Activated T-helper 9 cell treated with anti-CD3 and anti-CD28 coated beads, Interleukin-2, amount 50 U/mL, for 16 hours (primary cell): Measurements from ENCODE around the gene MYOF.
"Not testable (repeated sequence)": the region's sequence is repeated elsewhere in the genome, so short reads cannot be mapped to it uniquely, and the experiment has no call there.

Source experiments
- DNase-seq: peaks from one replicate; pipeline ENCODE4 v3.0.0-alpha.2; 2020; ENCODE audit warnings: low read depth

The MYOF gene

GRCh38 chr10:93481637-93482144 lies 443 bp downstream of the MYOF start:
- no peak for DNase-seq

DNA sequence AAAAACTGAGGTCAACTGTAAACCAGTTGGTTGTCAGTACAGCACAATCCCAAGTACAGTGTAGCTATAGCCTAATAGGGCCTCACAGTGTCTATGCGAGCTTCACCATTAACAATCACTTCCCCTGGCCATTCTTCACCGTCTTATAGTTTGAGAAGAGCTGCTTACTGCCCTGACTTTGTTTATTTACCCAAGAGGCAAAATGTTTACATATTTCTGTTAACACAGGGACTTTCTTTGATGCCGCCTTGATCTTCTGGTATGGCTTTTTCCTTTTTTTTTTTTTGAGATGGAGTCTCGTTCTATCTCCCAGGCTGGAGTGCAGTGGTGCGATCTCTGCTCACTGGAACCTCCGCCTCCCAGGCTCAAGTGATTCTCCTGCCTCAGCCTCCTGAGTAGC lies 3.3 kb downstream of the MYOF start:
- DNase-seq = no peak

GRCh38 chr10:93476756-93477155 lies 5.4 kb downstream of the MYOF start:
- DNase-seq = no peak

GRCh38 chr10:93475871-93476270 lies 6.3 kb downstream of the MYOF start:
- DNase-seq = no peak

DNA sequence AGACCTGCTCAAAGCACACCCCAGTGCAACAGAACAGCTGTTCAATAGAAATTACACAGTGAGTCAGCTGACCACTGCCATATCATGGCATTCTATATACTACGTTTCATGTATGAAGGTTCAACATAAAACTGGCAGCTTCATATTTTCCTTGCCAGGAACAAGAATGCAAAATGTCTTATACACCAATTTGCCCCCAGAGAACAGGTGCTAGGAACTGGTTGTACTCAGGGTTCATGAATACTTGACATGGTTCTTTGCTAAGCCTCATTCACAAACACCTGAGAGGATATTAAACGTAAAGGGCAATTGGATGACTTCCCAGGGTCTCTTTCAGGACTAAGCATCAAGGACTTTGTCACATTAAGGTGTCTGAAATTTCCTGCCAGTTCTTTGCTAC lies 6.9 kb downstream of the MYOF start:
- no peak for DNase-seq

DNA sequence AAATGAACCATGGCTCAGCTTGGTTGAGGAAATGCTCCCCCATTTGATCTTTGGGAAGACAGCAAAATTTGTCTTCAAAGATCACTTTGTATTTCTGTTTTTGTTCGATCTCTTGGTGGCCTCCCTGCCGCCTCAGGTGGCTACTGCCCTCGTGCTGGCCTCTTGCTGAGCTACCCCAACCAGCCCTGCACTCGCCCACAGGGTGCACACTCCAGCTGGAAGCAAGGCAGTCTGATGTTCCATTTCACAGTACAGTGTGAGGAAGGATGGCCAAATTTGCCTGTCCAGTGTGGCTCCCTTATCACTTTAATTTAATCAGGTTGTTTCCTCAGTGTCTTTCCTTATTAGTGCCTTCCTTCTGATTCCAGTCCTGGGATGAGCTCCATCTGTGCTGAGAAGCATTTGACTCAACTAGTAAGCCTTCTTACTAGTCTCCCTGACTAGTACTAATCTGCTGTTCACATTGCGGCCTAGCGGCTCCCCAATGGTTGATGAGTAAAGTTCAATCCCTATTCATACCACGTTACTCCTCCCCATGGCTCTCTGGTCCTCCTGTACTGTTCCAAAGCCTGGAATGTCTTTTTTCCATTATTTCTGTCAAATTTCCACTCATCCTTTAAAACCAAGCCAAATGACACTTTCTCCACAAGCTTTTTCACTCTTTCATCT lies 8.2 kb downstream of the MYOF start:
- DNase-seq = no peak

DNA sequence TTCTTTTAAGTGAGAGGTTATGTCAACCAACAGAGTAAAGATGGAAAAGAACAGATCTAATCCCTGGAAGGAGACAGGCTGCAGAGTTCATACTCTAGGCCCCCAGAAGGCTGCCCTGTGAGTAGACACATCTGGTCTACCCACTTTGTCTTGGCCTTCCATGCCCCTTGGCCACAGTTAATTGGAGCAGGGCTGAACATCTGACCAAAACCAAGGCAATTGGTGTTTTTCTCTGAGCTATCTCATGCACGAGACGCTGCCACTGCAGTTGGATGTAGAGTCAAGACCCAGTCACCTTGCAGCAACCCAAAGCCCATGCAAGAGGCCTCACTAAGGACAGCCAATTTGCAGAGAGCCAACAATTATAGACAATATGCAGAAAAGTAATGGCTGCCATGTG lies 9.0 kb downstream of the MYOF start:
- no peak for DNase-seq

DNA sequence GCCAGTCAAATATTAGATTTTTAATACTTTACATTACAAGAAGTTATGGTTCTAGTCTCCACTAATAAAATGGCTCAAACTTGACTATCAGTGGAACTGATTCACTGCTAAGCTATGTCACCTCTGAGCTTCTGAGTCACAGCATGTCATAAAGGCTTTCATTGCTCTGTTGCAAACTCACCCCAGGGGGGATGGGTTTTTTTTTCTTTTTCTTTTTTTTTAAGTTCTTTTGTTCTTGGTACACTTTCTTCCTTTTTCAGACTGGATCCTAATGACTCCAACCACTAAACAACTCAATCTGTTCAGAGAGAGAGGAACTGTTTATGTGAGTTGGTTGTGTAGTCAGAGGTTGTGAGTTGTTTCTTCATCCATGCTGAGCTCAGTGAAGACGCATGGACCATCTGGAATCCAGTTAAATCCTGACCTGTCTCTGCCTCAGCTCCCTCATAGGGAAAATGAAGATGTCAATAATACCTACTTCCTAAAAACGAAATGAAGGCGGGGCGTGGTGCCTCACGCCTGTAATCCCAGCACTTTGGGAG lies 11.0 kb downstream of the MYOF start:
- DNase-seq = no peak

DNA sequence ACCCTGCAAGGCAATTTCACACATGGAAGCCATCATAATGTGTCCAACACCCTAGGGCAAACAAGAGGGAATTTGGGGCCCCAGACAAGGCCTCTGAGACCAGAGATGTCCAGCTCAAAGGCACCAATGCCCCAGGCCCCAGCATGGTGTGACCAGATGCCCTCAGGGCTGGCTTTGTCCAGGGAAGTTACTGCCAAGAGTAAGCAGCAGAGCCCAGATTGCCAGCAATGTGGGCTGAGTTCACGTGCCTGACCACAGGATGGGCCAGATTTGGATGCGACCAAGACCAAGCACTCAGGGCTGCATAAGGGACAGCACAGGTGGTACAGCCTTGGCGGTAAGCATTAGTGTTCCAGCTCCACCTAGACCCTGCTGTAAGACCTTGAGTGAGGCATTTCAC lies 12.7 kb downstream of the MYOF start:
- DNase-seq = no peak

DNA sequence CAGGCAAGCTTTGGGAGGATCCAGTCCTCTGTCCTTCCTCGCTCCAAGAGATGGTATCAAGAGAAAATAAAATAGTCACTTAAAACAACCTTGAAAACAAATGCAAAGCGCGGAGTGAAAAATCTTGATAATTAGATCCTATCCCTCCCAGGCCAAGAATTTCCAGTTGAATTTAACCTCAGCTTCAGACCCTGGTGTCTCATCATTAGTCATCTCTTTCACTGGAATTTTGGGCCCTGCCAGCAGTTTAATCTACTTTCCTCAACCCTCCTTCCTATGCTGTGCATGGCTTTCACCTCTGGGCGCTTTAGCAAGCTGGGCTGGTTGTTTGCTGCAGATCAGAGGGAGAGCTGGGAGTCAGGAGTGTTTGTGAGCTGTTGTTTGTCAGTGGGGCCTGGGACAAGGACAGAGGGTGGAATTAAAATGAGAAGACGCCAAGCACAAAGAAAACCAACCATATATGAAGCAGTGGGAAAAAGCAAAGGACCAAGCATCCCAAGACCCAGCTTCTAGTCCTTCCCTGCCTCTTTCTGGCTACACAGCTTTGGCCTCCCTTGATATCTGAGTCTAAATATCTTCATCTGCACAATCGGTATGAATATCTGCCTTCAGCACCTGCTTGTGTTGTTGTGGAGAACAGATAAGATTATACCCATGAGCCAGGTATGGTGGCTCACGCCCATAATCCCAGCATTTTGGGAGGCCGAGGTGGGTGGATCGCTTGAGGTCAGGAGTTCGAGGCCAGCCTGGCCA lies 13.5 kb downstream of the MYOF start:
- DNase-seq = no peak

DNA sequence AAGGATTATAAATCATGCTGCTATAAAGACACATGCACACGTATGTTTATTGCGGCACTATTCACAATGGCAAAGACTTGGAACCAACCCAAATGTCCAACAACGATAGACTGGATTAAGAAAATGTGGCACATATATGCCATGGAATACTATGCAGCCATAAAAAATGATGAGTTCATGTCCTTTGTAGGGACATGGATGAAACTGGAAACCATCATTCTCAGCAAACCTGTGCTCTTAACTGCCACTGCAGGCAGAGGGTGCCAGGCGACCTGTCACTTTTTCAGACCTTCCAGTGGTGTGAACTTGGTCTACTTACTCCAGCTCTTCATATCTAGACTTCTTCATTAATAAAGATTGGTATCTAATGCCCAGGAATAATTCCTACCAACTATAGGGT lies 14.5 kb downstream of the MYOF start:
- not testable (repeated sequence) for DNase-seq

- DNase-seq = no peak
These were observed 16.1 kb downstream of the MYOF start for GRCh38 chr10:93465806-93466675.

- DNase-seq = no peak
These were observed 17.3 kb downstream of the MYOF start for GRCh38 chr10:93464776-93465388.

DNA sequence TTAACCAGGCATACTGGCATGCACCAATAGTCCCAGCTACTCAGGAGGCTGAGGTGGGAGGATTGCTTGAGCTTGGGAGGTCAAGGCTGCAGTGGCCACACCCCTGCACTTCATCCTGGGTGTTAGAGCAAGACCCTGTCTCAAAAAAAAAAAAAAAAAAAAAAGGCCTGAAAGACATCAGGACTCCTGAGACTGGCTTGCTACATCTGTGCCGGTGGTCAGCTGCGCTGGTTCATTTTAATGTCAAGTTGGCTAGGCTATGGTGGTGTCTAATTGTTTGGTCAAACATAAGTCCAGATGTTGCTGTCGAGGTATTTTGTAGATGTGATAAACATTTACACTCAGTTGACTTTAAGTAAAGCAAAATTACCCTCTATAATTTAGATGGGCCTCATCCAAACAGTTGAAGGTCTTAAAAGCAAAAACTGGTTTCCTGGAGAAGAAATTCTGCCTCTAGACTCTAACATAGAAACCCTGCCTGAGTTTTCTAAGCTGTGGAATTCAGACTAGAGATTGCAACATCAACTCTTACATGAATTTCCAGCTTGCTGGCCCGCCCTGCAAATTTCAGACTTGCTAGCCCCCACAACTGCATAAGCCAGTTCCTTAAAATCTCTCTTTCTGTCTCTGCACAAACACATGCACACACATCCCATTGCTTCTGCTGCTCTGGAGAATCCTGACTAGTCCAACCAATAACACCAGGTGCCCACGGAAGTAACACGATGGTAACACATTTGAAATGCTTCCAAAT lies 18.2 kb downstream of the MYOF start:
- DNase-seq = no peak

DNA sequence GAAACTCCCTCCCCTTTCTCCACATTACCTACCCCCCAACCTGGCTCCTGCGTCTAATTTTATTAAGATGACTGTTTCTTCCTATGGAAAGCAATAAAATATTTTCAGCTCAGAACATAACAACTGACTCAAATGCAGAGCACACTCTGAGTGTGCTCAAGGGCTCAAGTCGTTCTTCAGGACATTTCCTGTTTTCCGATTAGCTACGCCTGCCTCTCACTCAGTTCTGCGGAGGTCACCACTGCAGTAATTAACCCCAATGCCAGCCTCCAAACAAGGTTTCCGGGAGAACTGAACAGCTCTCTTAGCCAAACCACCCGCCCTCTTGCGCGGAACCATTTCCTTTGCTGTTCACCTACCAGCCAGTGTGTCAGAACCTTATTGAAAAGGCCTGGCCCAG lies 19.3 kb downstream of the MYOF start:
- DNase-seq = peak; percentile 20

DNA sequence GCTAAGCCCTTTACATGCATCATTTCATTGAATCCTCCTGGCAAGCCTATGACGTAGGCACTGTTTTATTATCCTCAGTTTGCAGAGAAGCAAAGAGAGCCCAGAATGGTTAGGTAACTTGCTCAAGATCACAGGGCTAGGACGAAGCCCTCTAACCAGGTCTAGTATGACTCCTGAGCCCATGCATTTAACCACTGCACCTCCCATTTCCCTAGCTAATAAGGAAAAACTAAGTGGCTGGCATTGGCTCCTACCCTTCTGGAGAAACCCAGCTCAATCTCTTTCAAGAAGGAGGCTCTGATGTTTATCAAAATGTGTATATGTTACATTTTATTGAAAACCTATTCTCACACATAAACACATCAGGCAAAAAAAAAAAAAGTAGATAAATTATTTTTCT lies 19.8 kb downstream of the MYOF start:
- no peak for DNase-seq

DNA sequence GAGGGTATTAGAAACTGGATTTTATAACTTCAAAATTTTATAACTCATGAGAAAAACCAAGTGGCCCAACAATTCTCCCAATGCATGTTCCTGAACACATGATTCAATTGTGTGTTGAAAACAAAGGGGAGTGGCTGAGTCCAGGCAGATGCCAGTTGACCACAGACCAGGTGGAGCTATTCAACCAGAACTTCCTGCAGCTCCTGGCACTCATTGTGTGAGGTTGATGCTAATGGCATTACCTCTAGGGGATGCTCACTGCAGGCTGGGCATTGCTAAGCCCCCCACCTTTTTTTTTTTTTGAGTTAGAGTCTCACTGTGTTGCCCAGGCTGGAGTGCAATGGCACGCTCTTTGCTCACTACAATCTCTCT lies 20.3 kb downstream of the MYOF start:
- DNase-seq = no peak

- no peak for DNase-seq
These were observed 20.9 kb downstream of the MYOF start for GRCh38 chr10:93461109-93461806.

- no peak for DNase-seq
These were observed 22.7 kb downstream of the MYOF start for GRCh38 chr10:93459466-93459865.

GRCh38 chr10:93458821-93459257 lies 23.3 kb downstream of the MYOF start:
- no peak for DNase-seq

DNA sequence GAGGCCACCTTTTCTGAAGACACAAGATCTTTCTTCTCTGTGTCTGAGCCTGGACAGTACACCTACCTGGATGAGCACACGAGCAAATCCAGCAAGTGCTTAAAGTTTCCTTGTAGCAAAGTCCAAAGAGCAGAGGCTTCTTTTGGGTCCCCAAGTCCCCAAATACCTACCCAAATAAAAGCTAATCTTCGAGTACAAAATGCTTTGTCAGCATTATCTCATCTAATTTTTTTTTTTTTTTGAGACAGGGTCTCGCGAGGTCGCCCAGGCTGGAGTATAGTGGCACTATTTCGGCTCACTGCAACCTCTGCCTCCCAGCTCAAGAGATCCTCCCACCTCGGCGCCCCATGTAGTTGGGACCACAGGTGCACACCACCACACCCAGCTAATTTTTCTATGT lies 24.6 kb downstream of the MYOF start:
- DNase-seq = no peak
